T1000 (cell line): Measurements from ENCODE around the gene RLIM.
A peak's percentile ranks its signal among the peaks of the same experiment; 100 is the strongest.

Experiments used
- DNase-seq: peaks from one replicate; lab custom pipeline; 2025; ENCODE audit warnings: mixed read lengths; lab: John Stamatoyannopoulos, UW

RLIM gene

DNA sequence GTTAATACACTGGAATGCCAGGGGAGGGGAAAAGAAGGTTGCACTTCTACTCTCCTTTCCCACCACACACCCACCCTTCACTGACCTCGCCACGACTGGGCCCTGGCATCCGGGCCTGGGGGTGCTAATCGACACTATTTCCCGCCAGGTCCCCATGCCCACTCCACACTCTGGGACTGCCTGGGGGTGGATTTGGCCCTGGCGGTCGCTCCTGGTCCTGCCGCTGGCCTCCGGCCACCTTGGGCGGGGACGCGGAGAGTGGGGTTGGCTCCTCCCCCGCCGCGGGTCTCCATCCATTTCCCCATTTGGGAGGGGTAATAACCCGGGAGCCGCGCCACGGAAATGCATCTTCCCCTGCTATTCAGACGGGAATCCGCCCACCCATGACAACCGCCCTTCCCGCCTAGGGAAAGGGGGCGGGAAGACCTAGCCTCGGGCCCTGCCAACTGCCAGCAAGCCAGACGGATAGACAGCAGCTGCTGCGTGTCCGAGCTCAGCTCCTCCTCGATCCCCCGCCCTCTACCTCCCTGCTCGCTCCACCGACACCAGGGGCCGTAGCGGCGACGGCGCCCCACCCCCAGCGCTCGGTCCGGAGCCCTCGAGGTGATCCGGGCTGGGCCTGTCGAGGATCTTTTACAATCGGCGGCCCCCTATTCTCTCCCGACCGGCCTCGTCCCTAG, 78.1 kb downstream of the RLIM start:
- peak; percentile 53 for DNase-seq

DNA sequence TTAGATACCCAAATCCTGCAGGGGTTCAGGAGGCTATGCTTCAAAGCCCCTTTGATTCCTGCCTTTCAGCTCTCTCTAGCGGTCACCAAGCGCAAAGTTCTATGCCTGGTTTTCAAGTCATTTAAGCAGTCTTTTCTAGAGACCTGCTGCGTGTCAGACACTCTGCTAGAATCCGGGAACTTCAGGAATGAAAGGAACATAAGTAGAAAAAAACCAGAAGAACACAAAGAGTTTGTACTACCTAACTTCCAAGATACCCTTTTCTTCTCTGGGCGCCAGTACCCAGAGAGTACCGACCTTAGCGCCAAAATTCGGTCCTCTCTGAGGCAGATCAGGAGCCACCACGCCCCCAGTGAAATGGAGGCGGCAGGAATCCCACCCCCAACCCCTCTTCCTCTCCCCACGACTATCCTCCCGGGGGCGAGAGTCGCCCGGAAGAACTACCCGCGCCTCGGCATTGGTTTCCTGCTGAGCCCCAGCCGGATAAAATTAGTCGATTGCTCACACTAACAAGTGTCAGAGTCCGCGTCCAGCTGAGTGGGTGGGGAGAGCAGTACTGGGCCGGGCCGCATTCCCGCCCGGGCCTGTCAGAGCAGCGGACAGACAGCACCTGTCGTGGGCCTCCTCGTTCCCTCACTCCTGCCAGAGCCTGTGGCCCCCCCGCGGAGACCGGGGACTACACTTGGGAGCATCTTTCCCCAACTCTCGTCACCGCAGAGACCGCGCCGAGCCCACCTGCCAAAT, 78.8 kb downstream of the RLIM start:
- DNase-seq, result no peak
